ENCODE results near the gene PJA2. TPM values are rescaled to one million over a fixed set of nuclear protein-coding genes. Genes with fewer than 3 reads are reported as not detected.

PJA2 gene
- polyA plus RNA-seq, 3 donors: 141 to 159 (median 153) TPM

DNA sequence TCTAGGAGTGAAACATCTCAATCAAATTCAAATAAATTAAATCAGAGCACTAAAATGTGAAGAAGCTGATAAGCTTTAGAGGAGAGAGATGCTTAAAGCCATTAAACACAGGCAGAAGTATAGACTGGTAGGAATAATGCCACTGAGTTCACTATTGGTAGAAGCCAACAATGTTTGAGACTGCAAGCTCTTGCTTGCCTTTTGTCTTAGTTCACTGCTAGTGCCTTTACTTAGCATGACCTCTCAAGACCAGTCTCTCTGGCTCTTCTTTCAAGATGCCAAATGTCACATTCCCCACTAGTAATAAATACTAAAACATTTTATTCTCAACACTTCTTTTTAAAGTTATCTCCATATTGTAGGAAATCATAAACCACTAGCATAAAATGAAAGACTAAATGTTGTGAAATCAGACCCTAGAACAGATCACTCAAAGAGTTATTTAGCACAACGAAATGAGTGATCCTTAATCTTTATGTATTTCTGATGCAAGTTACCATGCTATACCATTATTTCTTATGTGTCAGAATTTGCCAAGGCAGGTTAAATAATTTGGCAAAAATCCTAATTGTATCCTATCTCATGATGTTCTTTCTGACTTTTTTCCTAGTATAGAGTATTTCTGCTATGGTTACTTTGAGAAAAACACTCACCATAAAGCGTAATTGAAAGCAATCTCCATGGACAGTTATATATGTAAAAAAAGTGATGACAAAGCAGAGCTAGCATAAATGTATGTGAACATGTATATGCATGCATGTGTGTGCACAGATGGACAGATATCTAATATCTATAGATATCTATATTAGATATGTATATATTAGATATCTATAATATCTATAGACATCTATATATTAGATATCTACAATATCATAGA is 57.5 kb downstream of the PJA2 start:
- DNase-seq (ENCODE audit: low read depth in 3 of 3, low spot score in 2 of 3): peak in 1 of 3 donors; percentile 10

DNA sequence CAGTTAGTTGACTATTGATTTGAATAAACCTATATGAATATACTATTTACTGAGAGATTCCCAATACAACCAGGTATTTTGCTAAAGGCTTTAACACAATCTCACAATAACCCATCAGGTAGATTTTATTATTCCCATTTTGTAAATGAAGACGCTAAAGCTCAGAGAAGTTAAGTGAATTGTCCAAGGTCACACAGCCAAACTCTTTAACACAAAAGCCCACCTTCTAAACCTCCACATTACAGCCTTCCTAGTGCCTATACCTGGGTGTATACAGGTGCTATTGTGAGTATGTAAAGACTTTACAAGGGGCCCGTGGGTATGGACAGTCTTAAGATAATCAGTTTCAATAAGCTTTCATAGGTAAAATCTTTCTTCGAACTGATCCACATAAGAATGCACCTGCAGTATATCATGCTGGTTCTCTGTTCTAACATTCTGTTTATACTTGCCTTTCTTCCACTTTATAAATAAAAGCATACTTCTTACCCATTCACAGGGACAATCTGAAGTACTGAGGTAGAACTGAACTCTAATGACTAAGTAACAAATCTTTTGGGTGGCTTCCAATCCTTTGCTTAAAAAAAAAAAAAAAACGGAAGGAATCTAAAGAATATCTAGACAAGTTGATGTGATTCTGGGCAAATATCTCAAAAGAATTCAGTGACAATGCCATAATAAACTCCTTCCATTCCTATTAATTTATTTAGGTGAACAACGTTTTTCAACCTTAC is 59.1 kb downstream of the PJA2 start:
- no peak for DNase-seq (ENCODE audit: low read depth in 3 of 3, low spot score in 2 of 3)

DNA sequence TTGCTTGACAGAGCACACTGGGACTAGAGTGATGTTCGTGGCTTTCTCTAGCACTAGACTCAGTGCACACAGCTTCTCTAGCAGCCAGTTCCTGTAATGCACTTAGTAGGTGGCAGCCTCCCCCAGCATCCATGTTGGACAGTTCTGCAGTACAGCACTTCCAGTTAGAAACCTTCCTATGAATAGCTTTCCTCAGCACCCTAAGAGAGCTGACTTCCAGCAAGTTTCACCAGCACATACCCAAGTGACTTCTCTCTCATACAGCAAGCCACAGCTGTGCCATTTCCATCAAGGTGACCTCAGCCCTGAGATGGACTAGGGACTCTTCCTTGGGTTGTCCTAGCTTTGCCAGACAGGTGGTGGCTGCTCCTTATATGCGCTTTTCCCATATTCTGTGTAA is 60.4 kb downstream of the PJA2 start:
- no peak for DNase-seq (ENCODE audit: low read depth in 3 of 3, low spot score in 2 of 3)

DNA sequence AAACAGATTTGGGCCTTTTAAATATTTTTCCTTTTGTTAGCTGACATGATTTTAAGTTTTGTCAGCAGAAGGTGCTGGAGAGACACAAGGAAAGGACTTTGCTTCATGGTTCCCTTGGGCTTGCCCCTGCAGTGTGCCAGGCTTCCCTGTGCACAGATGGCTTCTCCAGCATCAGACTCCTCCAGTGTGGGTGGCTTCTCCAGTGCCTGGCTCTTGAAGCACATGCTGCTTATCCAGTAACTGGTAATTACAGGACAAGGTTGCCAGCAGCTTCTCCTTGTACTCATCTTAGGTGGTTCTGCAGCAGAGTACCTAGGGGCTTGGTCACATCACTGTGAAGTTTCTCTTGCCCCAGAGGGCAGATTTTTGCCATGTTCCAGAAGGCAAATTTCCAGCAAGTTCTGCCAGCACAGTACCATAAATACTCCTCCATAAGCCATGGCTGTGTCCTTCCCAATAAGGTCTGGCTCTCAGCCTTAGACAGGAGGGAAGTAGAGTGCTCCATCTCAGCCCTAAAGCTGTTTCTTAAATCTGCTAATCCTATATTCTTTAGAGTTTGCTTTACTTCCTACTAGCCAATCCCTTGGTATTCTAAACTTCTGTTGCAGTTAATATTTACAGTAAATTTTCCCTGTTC is 62.4 kb downstream of the PJA2 start:
- no peak for DNase-seq (ENCODE audit: low read depth in 3 of 3, low spot score in 2 of 3)

DNA sequence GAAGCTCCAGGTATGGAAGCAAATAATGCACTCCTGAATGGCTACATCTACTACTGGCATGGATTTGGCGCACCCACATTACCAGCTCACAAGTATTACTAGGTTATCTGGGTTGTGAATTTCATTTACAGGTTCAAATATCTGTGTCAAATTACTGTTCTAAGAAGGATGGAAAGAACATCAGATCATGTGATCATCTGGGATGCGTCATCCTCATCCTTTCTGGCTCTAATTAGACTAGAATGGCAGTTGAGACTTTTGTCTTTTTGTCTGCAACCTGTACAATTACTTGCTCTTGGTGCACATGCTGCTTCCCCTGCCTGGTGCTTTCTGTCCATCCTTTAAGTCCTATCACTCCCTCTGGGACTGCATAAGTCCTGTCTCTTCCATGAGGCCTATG is 64.1 kb downstream of the PJA2 start:
- no peak for DNase-seq (ENCODE audit: low read depth in 3 of 3, low spot score in 2 of 3)

DNA sequence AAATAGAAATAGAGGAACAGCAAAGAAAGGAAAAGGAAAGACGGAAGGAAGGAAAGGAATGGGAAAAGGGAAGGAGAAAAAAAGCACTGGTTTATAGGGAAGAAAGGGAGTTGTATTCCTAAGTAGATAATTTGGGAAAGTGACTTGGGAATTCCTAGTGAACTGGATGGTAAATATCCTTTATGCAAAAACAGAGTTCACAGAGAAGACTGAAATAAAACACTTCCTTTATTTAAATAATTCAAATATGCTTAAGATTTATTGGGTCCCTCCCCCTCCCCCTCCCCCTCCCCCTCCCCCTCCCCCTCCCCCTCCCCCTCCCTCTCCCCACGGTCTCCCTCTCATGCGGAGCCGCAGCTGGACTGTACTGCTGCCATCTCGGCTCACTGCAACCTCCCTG is 69.4 kb downstream of the PJA2 start:
- no peak for DNase-seq (ENCODE audit: low read depth in 3 of 3, low spot score in 2 of 3)

DNA sequence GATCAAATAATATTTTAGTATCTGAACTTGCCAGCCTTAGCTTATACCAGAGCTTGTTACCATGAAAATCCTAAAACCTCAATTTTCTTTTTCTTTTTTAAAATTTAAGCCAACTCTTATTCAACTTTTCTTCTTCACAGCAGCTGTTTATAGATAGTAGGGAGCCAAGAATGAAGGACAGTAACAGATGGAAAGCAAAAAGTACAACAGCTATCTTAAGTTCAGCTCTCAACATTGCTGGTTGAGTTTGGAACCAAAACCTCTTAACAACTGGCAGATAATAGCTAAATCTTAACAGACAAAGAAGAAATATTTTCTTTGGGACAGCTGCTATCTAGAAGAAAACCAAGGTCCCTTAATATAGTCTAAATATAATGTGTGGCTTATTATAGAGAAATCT is 74.7 kb downstream of the PJA2 start:
- no peak for DNase-seq (ENCODE audit: low read depth in 3 of 3, low spot score in 2 of 3)

DNA sequence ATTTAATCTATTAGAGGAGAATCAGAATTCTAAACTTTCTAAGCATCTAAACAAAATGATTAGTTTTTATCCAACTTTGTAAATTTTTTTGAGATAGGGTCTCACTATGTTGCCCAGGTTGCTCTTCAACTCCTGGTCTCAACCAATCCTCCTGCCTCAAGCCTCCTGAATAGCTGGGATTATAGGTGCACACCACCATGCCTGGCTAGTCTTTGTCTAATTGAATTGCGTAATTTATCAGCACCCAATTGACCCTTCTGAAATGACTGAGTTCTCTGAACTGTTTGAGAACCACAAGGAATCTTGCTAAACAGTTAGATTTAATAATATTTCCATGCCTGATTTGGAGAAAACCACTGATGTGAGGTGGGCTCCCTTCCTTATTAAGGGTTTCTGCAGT is 75.7 kb downstream of the PJA2 start:
- DNase-seq (ENCODE audit: low read depth in 3 of 3, low spot score in 2 of 3): no peak

DNA sequence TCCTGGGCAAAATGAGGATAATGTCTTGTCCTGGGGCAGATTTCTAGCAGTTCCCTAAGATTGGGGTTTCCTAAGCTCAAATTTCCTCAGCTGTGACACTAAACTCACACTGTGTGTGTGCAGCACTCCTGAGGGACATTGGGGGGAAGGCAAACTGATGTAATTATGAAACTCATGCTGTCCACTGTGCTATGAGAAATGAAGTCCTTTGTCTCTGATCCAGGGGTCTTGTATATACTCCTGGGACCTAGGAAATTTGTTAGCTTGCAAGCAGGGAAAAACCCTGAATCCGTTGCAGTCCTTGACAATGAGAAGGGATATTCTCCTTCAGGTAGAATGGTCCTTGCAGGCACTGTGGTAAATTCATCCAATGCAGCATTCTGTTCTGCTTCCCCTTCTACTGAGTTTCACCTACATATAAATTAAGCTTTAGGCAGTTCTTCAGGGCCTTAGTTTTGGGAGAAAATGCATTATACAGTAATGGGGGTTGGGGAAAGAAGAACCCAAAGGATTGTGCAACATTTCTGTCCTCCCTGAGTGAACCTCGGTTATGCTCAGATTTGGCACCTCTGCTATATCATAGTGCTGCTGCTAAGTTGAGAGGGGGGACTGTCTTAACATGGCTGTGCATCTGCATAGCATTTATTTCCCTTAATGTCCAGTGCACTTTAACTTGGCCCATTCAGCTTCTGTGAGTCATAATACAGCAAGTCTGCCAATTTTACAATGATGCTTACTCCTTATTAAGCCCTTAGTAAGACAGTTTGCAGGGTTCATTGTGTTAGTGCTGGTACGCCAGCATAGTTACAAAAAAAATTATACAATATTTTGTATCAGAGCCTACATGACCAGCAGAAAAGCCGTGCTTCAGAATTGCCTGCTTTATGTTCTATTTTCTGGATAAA is 80.2 kb downstream of the PJA2 start:
- DNase-seq (ENCODE audit: low read depth in 3 of 3, low spot score in 2 of 3): no peak

DNA sequence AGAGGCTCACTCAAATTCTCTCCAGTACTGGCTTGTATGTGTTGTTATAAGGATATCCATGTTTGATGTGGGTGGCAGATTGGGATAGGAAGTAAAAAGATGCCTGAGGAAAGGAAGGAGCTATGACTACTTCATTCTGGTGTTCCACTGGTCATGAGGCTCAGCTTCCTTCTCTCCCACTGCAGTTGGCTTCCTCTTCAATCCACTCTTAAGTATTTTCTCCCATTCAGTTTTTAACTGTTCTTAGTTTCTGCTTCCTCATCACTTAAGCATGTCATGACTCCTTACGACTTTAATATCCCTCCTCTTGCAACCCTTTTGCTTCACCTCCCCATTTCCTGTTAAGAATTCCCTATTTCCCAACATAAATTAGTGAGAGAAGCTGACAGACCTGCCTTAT is 81.1 kb downstream of the PJA2 start:
- DNase-seq (ENCODE audit: low read depth in 3 of 3, low spot score in 2 of 3): no peak

DNA sequence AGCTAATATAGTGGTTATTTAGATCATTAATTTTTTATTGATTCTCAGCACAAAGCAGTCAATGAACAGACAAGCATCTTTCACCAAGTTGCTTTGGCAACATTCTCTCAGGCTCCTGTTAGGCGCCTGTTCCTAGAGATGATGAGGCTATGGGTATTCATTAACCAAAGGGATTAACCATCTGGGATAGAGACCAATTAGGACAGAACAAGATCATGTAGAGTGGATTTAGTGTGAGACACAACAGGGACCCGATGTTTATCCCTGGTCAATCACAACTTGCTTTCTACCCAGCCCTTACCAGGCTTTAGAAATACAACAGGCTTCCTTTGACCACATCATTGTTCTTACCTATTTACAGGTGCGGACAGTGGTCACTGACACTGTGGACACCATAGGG is 82.2 kb downstream of the PJA2 start:
- DNase-seq (ENCODE audit: low read depth in 3 of 3, low spot score in 2 of 3): no peak

DNA sequence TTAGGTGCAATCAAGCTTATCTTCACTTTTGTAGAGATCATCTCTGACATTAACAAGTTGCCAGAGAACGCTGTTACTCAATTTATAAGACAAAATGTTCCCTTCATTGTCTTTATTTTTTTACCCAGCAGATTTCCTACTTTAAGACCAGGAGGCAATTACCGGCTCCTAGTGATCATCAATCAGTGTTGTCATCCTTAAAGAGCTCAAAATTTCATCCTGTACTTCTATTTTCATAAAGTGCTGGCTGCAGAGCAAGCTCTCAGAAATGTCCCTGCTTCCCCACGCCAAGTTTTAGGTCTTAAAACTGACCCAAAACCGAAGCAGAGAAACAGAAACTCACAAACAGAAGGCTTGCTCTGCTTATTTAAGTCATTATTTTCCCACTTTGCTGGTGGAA is 82.9 kb downstream of the PJA2 start:
- no peak for DNase-seq (ENCODE audit: low read depth in 3 of 3, low spot score in 2 of 3)

DNA sequence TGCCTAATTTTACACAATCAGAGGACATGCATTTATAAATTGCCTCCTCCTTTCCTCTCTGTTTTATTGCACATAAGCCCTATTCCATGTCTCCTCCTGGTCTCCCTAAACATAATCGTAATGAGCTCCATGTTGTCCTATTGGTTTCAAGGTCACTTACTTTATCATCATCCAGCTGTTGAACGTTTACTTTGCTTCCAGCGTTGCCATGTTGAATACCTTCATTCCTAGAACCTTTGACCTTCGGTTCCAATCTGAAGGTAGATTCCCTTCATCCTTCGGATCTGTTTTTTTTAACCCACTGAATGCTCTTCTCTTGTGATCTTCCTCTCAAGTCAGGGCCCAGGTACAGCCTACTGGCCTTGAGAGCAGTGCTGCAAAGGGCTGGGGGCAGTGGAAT is 84.3 kb downstream of the PJA2 start:
- DNase-seq (ENCODE audit: low read depth in 3 of 3, low spot score in 2 of 3): no peak

DNA sequence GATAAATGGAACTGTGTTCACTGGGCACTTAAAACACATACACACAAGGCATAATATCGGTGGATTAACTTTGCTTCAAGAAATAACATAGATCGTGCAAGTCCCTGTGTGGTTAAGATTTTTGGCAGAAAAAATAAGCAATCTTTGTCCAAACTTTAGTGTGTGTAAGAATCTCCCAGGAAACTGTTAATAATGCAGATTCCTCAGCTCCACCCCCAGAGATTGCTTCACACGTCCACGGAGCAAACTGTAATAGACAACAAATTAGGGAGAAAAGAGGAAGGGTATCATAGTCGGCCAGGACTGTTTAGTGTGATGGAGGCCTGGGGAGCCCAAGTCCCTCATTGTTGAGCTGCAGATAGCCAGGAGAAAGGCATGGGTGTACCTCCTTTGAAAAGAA is 84.8 kb downstream of the PJA2 start:
- DNase-seq (ENCODE audit: low read depth in 3 of 3, low spot score in 2 of 3): no peak

DNA sequence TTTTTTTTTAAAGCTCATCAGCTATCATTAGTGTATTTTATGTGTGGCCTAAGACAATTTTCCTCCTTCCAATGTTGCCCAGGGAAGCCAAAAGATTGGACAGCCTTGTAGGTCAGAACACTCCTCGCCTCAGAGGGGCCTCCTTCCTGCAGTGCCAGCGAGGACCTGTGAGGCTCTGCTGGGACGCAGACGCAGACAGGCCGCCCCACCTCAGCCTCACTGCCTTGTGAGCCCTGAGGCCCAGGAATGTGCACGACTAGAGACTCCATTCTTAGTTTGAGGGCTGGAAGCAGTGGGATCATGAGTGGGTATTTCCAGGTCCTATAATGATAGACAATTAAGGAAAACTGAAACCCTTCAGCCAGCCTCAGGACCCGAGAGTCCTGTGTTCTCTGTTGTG is 85.4 kb downstream of the PJA2 start:
- DNase-seq (ENCODE audit: low read depth in 3 of 3, low spot score in 2 of 3): no peak

DNA sequence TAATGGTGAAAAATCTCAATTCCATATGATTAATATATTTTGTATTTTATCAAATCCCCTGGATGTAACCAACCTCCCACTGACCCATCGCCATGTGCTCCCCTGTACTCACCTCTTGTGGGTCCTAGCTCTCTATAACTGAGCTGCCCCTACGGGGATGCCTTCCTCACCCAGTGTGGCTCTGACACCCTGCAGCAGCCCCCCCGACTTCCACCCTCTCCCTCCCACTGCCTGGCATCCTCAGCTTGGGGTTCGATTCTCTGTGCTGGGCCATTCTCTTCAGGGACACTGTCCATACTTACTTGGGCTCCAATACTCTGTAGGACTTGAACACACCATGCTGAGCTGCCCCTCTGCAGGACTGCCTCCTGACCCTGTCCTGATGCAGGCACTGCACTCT is 87.1 kb downstream of the PJA2 start:
- DNase-seq (ENCODE audit: low read depth in 3 of 3, low spot score in 2 of 3): no peak

DNA sequence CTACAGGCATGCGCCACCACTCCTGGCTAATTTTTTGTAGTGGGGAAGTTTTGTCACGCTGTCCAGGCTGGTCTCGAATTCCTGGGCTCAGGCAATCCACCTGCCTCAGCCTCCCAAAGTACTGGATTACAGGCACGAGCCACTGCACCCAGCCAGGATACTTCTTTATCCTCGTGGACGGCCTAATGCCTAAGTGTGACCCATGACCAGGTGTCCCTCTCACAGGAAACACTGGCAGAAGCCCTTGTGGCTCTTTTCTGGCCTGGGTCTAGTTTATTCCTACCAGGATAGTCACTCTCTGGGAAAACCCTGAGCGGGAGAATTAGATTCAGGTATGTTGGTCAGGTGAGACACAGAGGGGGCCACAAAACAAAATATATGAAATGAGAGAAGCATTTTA is 90.4 kb downstream of the PJA2 start:
- DNase-seq (ENCODE audit: low read depth in 3 of 3, low spot score in 2 of 3): no peak

DNA sequence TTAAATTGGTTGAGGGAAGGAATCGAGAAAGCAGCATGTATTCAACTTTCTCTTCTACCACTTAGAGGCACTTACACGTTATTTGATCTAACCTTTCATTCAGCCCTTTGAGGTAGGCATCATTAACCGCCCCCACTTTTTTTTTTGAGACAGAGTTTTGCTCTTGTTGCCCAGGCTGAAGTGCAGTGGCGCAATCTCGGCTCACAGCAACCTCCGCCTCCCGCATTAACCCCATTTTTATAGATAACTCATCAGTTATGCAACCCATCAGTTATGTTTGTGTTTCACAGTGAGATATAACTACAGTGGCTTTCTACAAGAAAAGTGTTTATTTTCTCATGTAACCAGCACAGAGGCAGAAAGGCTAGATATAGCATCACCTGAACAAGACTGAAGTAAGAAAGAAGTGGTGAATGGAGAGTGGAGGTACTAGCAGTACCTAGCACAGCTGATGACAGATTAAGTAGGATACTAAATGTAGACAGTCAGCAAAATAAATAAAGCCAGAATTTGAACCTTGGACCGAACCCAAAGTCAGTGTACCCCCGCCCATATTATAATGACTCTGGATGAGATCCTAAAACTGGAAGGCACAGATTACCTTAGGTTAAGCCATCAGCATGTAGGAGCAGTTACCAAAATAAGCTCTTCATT is 91.2 kb downstream of the PJA2 start:
- DNase-seq (ENCODE audit: low read depth in 3 of 3, low spot score in 2 of 3): no peak

DNA sequence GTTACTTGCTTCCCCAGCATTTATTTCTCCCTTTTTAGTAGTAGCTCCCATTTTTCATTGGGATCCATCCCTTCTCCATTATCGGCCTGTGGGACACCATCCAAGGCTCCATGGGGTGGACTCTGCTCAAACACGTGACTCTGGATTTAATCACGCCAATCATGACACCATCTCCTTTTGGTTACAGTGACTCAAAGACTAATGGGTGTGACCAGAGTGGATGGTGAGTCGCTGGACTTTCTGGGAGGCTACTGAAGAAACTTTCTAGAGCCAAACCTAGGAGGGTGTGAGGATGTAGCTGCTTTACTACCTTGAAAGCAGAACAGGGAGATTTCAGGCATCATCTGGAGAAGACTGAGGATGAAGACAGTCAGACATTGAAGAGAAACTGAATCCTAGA is 93.1 kb downstream of the PJA2 start:
- no peak for DNase-seq (ENCODE audit: low read depth in 3 of 3, low spot score in 2 of 3)

DNA sequence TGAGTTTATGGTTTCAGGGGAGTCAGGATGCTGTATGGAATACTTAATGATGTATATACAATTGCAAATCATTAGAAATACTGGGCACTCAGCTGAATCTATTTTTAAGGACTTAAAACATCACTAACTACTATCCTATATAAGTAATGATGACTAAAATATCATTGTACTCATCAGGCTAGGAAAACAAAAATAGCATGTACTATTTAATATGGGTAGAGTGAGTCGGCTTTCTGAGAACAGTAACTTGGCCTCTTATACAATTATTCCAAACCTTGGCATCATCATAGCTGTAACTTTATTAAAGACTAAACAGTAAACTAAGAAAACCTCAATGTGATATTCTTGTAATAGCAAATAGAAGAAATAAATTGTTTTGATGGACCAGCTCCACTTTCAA is 94.5 kb downstream of the PJA2 start:
- no peak for DNase-seq (ENCODE audit: low read depth in 3 of 3, low spot score in 2 of 3)

All from right renal cortex interstitium (tissue), 3 donors.